ENCODE data around the gene JAZF1.

The JAZF1 gene

DNA sequence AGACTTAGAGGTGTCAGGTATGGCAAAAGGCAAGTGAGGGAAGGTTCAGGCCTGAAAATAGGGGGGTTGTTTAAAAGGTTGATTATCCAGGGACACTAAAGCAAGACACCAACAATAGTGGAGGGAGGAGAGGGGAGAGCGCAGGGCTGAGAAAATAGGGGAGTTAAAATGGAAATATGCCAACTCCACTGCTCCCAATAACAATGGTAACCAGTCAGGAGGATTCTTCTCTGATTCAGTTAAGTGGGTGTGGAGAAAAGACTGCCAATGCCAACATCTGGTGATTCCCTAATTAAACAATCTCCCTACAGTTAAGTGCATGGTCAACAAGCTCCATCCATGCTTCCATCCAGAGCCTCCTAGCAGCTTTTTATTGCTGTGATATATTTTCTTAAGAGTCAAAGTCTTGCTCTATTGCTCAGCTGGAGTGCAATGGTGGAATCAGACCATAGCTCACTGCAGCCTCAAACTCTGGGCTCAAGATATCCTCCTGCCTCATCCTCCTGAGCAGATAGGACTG lies 183.3 kb downstream of the JAZF1 start:
- H3K79me2 ChIP-seq (ENCODE audit: control insufficient read depth, low read length): peaks cover 33% of the 10 kb centered on the region
- no peak for TF ChIP-seq EZH2phosphoT487 (IDR thresholded peaks at IDR 0.05; ENCODE audit: borderline replicate concordance, low read length)
- TF ChIP-seq, protein P1, sequence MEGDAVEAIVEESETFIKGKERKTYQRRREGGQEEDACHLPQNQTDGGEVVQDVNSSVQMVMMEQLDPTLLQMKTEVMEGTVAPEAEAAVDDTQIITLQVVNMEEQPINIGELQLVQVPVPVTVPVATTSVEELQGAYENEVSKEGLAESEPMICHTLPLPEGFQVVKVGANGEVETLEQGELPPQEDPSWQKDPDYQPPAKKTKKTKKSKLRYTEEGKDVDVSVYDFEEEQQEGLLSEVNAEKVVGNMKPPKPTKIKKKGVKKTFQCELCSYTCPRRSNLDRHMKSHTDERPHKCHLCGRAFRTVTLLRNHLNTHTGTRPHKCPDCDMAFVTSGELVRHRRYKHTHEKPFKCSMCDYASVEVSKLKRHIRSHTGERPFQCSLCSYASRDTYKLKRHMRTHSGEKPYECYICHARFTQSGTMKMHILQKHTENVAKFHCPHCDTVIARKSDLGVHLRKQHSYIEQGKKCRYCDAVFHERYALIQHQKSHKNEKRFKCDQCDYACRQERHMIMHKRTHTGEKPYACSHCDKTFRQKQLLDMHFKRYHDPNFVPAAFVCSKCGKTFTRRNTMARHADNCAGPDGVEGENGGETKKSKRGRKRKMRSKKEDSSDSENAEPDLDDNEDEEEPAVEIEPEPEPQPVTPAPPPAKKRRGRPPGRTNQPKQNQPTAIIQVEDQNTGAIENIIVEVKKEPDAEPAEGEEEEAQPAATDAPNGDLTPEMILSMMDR (IDR thresholded peaks at IDR 0.05; ENCODE audit: low read depth, low read length, poor library complexity, severe bottlenecking): no peak
- H3K4me2 ChIP-seq (ENCODE audit: low read length): no peak overlapping the region
- no peaks in the 10 kb centered on the region for H3K9me3 ChIP-seq (ENCODE audit: control insufficient read depth, insufficient read depth, low read length)
- no peak overlapping the region for H3K27ac ChIP-seq (ENCODE audit: low read depth, low read length)
- H4K20me1 ChIP-seq (ENCODE audit: control insufficient read depth, insufficient read depth, low read depth, low read length): no peaks in the 10 kb centered on the region
- H3K4me3 ChIP-seq (ENCODE audit: low read length): no peak overlapping the region
- H3K27me3 ChIP-seq (ENCODE audit: control insufficient read depth, low read length): no peaks in the 10 kb centered on the region
- peaks cover 8% of the 10 kb centered on the region for H3K4me1 ChIP-seq (ENCODE audit: control insufficient read depth, low read length)
- H3K9me2 ChIP-seq (replicated peaks; ENCODE audit: control insufficient read depth, low read length): no peaks in the 10 kb centered on the region
- no peaks in the 10 kb centered on the region for H3F3A ChIP-seq (ENCODE audit: control insufficient read depth, insufficient read depth)
- peaks cover 2% of the 10 kb centered on the region; the same call in 1 of the 2 replicates for H3K36me3 ChIP-seq (ENCODE audit: control insufficient read depth, low read length)

DNA sequence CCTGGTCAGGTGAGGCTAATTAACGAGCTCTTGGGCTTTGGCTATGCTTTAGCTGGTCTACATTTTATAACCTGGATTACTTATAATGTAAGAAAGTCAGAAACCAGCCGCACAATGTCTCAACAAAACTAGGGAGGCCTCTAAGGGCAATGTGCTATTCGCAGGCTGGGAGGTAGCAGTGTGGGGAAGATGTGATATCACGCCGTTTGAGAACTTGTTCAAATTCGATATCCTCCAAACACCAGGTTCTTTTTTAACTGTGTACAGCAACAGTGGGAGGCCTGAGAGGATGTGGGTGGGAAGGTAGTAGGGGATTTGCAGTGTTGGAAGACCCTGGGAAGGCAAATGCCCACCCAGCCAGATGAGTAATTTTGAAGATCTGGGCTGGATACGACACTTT lies 184.5 kb downstream of the JAZF1 start:
- Histone ChIP-seq H3K9me2 (replicated peaks; ENCODE audit: control insufficient read depth, low read length) (no peaks in the 10 kb centered on the region), H3K4me1 (ENCODE audit: control insufficient read depth, low read length) (peaks cover 8% of the 10 kb centered on the region), H3K36me3 (ENCODE audit: control insufficient read depth, low read length) (peaks cover 3% of the 10 kb centered on the region), H3K27me3 (ENCODE audit: control insufficient read depth, low read length) (no peaks in the 10 kb centered on the region), H3F3A (ENCODE audit: control insufficient read depth, insufficient read depth) (0 out of 2 replicates have a peak, but pooled peaks cover 3% of the 10 kb centered on the region), H3K4me2 (ENCODE audit: low read length) (no peak overlapping the region), H3K27ac (ENCODE audit: low read depth, low read length) (no peak overlapping the region), H3K9me3 (ENCODE audit: control insufficient read depth, insufficient read depth, low read length) (no peaks in the 10 kb centered on the region), H4K20me1 (ENCODE audit: control insufficient read depth, insufficient read depth, low read depth, low read length) (no peaks in the 10 kb centered on the region), H3K4me3 (ENCODE audit: low read length) (no peak overlapping the region), H3K79me2 (ENCODE audit: control insufficient read depth, low read length) (peaks cover 24% of the 10 kb centered on the region)
- no peak for TF ChIP-seq EZH2phosphoT487 (IDR thresholded peaks at IDR 0.05; ENCODE audit: borderline replicate concordance, low read length)
- TF ChIP-seq, protein P1 (IDR thresholded peaks at IDR 0.05; ENCODE audit: low read depth, low read length, poor library complexity, severe bottlenecking): no peak

DNA sequence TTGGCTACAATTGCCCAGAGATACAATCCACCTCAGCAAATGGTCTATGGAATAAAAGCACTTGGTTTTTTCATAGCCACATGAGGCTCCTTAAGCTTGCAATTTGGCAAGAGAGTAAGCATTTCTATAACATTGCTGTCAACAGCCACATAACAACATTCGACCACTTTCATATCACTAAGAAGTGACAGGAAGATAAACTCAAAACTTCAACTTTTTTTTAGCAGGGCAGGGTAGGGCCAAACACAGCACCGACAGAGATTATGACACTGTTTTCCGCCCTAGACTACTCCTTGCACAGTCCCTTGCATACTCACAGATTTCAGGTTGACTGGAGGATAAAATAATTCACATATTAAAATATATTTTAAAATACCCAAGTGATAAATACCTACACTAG lies 185.4 kb downstream of the JAZF1 start:
- H3K27ac ChIP-seq (ENCODE audit: low read depth, low read length): no peak overlapping the region
- H3K27me3 ChIP-seq (ENCODE audit: control insufficient read depth, low read length): no peaks in the 10 kb centered on the region
- no peak overlapping the region for H3K4me2 ChIP-seq (ENCODE audit: low read length)
- 0 out of 2 replicates have a peak, but pooled peaks cover 3% of the 10 kb centered on the region for H3F3A ChIP-seq (ENCODE audit: control insufficient read depth, insufficient read depth)
- peaks cover 8% of the 10 kb centered on the region for H3K4me1 ChIP-seq (ENCODE audit: control insufficient read depth, low read length)
- no peak overlapping the region for H3K4me3 ChIP-seq (ENCODE audit: low read length)
- no peaks in the 10 kb centered on the region for H4K20me1 ChIP-seq (ENCODE audit: control insufficient read depth, insufficient read depth, low read depth, low read length)
- peaks cover 9% of the 10 kb centered on the region for H3K36me3 ChIP-seq (ENCODE audit: control insufficient read depth, low read length)
- TF ChIP-seq EZH2phosphoT487 (IDR thresholded peaks at IDR 0.05; ENCODE audit: borderline replicate concordance, low read length): no peak
- TF ChIP-seq, protein P1 (IDR thresholded peaks at IDR 0.05; ENCODE audit: low read depth, low read length, poor library complexity, severe bottlenecking): no peak
- H3K9me2 ChIP-seq (replicated peaks; ENCODE audit: control insufficient read depth, low read length): no peaks in the 10 kb centered on the region
- H3K9me3 ChIP-seq (ENCODE audit: control insufficient read depth, insufficient read depth, low read length): no peaks in the 10 kb centered on the region
- H3K79me2 ChIP-seq (ENCODE audit: control insufficient read depth, low read length): peaks cover 20% of the 10 kb centered on the region

Measured in DOHH2 (cell line).